Measurements from ENCODE around the gene WDR88.
"Not testable (repeated sequence)": the region's sequence is repeated elsewhere in the genome, so short reads cannot be mapped to it uniquely, and the experiment has no call there.

WDR88 gene

DNA sequence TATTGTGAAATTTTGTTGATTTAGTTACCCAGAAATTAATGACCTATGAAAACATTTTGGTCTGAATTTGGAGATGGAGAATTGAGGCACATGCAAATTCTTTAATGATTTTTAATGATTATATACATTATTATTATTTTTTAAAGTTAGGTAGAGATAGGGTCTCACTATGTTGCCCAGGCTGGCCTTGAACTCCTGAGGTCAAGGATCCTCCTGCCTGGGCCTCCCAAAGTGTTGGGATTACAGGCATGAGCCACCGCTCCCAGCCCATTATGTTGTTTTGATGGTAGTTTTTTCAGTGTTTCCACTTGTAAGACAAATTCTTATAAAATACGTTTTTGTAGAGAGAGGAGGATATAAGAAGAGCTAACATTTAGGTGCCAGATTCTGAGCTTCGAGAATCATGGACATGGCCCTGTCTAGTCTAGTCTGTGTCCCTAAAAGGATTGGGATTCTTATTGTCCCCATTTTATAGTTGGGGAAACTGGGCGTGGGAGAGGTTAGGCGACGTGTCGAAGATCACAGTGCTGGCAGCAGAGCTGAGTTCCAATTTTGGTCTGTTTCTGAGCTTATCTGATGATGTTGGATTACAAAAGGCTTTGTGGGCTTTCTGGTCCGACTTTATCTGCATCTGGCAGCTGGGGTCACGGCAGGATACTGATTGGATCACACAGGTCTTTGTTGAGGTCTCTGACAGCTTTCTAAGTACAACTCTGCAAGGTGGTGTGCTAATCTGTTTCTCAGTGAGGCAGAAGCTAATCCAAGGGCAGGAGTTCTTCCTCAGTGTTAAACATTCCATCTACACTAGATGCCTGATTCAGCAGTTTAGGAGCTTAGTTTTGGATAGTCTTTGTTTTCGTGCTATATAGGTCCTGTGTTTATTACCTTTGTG lies 7.5 kb upstream of the WDR88 start:
- intact Hi-C loops (cut with DNase I), result no loop called here

GRCh38 chr19:33125929-33126388 lies 6.0 kb upstream of the WDR88 start:
- DNase-seq, result peak in 41 of 42 donors; percentile 26 to 82 (median 56)
- intact Hi-C loops (cut with DNase I), result no loop called here

More for the DNA sequence above, 7.5 kb upstream of the WDR88 start:
- no peak for DNase-seq

DNA sequence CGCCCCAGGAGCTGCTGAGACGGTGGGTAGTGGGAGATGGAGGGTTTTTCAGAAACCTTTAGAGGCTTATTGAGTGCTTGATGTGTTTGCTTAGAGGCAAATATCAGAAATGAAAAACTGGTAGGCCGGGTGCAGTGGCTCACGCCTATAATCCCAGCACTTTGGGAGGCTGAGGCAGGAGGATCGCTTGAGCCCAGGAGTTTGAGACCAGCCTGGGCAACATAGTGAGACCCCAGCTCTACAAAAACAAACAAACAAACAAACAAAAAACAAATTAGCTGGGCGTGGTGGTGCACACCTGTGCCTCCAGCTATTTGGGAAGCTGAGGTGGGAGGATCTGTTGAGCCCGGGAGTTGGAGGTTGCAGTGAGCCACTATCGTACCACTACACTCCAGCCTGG lies 5.2 kb upstream of the WDR88 start:
- intact Hi-C loops (cut with DNase I); DNase-seq: not testable (repeated sequence)

GRCh38 chr19:33129901-33130300 lies 2.0 kb upstream of the WDR88 start:
- intact Hi-C loops (cut with DNase I), result no loop called here
- no peak for DNase-seq

- intact Hi-C loops (cut with DNase I), result no loop called here
- DNase-seq, result no peak
Measured at GRCh38 chr19:33130433-33130832, 1.5 kb upstream of the WDR88 start.

GRCh38 chr19:33132425-33132824 lies 511 bp downstream of the WDR88 start:
- no peak for DNase-seq
- intact Hi-C loops (cut with DNase I), result no loop called here

DNA sequence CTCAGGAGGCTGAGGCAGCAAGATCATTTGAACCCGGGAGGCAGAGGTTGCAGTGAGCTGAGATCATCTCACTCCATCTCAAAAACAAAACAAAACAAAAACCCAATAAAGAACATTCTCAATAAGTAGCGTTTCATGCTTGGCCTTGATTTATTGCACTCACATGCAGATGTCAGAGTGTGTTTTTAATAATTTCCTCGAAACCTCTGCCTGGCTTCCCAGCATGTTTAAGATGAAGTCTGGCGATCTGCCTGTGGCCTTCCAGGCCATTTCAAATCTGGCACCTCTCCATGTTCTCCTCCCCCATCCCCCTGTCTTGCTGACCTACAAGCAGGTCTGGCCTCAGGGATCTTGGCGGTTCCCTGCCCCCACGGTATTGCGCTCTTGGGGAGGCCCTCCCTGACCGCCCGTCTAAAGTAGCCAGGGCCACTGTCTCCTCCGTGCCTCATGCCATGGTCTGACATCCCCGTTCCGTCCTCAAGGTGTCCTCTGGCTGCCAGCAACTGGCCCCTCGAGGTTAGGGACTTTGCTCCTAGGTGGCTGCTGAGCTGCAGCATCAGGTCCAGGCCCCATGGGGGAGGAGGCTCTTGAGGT lies 1.6 kb downstream of the WDR88 start:
- intact Hi-C loops (cut with DNase I), result no loop called here
- DNase-seq, result no peak

- peak in 1 of 42 donors; percentile 21 for DNase-seq
- intact Hi-C loops (cut with DNase I), result no loop called here
Measured at GRCh38 chr19:33134571-33135041, 2.7 kb downstream of the WDR88 start.

DNA sequence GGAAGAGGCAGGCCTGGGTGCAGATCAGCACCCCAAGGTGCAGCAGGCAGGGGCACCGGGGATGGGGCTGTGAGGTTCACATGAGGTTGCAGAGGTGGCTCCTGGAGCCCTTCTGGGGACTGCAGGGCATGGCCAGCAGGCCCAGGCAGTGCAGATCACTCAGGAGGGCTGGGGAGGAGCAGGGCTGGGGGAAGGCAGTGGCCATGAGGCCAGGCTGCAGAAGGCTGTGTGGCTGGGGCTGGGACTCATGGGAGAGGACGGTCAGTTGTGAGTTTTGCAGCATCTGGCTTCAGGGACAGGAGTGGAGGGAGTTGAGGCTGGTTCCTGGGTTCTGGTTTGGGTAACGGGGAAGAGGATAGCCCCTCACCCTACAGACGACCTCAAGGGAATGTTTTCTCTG lies 7.3 kb downstream of the WDR88 start:
- no peak for DNase-seq
- intact Hi-C loops (cut with DNase I), result no loop called here

DNA sequence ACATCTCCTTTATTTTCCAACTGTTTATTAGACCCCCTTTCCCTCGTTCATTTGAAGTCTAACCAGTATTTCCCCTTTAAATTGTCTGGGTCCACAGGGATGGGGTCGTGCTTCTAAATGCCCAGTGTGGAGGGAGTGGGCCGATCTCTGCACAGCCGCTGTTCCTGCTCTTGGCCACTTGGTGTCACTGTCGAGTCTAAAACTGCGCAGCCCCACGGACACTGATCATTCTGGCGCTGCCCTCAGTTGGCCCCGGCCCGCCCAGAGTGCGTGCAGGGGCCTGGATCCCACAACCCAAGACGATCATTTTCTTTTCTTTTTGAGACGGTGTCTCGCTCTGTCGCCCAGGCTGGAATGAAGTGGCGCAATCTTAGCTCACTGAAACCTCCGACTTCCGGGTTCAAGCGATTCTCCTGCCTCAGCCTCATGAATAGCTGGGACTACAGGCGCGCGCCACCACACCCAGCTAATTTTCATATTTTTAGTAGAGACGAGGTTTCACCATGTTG lies 12.0 kb downstream of the WDR88 start:
- intact Hi-C loops (cut with DNase I), result no loop called here
- DNase-seq, result peak; percentile 27 to 86 (median 68)

DNA sequence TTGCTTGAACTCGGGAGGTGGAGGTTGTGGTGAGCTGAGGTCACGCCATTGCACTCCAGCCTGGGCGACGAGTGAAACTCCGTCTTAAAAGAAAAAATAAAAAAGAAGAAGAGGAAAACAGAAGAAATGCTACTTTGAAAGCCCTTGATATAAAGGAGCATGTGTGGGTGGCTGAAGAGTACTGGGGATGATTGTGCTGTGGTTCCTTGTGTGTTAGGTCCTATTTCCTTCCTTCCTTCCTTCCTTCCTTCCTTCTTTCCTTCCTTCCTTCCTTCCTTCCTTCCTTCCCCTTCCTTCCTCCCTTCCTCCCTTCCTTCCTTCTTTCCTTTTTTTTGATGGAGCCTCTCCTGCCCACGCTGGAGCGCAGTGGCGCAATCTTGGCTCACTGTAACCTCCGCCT lies 14.3 kb downstream of the WDR88 start:
- no peak for DNase-seq
- intact Hi-C loops (cut with DNase I), result no loop called here

GRCh38 chr19:33147538-33147937 lies 15.6 kb downstream of the WDR88 start:
- intact Hi-C loops (cut with DNase I), result no loop called here
- no peak for DNase-seq

GRCh38 chr19:33150852-33151518 lies 19.1 kb downstream of the WDR88 start:
- DNase-seq, result no peak
- intact Hi-C loops (cut with DNase I), result no loop called here

GRCh38 chr19:33152176-33152575 lies 20.3 kb downstream of the WDR88 start:
- DNase-seq, result no peak
- intact Hi-C loops (cut with DNase I), result no loop called here

- intact Hi-C loops (cut with DNase I); DNase-seq: not testable (repeated sequence)
Measured at GRCh38 chr19:33152625-33153024, 20.7 kb downstream of the WDR88 start.

DNA sequence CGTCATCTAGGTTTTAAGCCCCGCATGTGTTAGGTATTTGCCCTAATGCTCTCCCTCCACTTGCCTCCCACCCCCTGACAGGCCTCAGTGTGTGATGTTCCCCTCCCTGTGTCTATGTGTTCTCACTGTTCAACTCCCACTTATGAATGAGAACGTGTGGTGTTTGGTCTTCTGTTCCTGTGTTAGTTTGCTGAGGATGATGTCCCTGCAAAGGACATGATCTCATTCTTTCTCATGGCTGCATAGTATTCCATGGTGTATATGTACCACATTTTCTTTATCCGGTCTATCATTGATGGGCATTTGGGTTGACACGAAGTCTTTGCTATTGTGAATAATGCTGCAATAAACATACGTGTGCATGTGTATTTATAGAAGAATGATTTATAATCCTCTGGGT lies 22.4 kb downstream of the WDR88 start:
- peak in 1 of 42 donors; percentile 2 for DNase-seq
- intact Hi-C loops (cut with DNase I), result not testable (repeated sequence)

- no peak for DNase-seq
- intact Hi-C loops (cut with DNase I), result no loop called here
Measured at GRCh38 chr19:33156334-33156733, 24.4 kb downstream of the WDR88 start.

DNA sequence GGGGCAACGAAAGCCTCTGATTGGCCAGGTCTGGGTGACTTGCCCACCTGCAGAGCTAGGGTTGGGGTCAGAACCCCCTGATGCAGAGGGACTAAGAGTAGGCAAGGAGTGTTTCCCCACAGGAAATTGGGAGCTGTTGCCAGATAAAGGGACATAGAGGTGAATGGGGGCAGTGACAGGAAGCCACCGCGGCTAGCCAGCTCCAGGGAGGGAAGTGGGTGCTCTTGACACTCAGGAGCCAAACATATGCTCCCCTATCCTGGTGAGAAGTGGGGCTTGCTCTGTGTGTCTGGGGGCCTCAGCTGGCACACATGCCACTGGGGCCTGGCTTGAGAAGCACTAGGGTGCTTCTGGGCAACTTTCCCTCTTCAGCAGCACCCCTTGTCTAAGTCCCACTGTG lies 26.0 kb downstream of the WDR88 start:
- peak in 1 of 42 donors; percentile 3 for DNase-seq
- intact Hi-C loops (cut with DNase I), result no loop called here

DNA sequence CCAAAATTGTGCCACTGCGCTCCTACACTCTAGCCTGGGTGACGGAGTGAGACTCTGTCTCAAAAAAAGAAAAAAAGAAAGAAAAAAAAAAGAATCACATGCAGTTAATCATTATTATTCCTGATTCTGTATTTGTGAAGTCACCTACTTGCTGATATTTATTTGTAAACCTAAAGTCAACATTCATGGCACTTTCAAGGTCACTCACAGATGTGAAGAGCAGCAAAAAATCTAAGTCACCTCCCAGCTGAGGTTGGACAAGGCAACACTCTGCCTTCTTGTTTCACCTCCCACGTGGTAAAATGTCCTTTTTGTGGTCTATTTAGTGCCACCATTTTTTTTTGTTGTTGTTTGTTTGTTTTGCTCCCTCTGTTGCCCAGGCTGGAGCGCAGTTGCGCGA lies 26.5 kb downstream of the WDR88 start:
- no peak for DNase-seq
- intact Hi-C loops (cut with DNase I), result no loop called here

DNA sequence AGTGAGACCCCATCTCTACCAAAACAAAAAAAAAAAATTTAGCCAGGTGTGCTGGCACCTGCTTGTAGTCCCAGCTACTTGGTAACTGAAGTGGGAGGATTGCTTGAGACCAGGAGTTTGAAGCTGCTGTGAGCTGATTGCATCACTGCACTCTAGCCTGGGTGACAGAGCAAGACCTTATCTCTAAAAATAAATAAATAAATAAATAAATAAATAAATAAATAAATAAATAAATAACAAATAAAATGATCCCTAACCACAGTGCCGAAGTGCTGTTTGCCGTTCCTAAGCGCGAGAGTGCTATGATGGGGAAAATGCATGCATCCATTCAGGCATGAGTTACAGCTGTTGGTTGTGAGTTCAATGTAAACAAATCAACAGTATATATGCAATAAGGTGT lies 27.2 kb downstream of the WDR88 start:
- no peak for DNase-seq
- intact Hi-C loops (cut with DNase I), result no loop called here

All from head of caudate nucleus (tissue), 42 donors.